ENCODE data around the gene UBB. TPM values are rescaled to one million over a fixed set of nuclear protein-coding genes. Genes with fewer than 3 reads are reported as not detected.

UBB gene
- polyA plus RNA-seq, 1 donor (not counting 4 experiments of a cell fraction or from before 2014, with no cell fraction given): 533 TPM

- H3K4me2 ChIP-seq (ENCODE audit: control insufficient read depth, extremely low read depth, insufficient read depth, low read depth, low read length): peak overlapping the region; percentile 86
- H3K27ac ChIP-seq (ENCODE audit: control insufficient read depth, insufficient read depth, low read length): no peak overlapping the region
- FAIRE-seq (no peak), DNase-seq (ENCODE audit: low read depth, low spot score) (no peak)
- peak overlapping the region; percentile 21 to 60 (median 33) for H3K4me3 ChIP-seq (ENCODE audit: control insufficient read depth in 2 of 3, extremely low read depth in 1 of 3, insufficient read depth in 2 of 3, low read depth in 1 of 3, low read length in 3 of 3)
- no peaks in the 10 kb centered on the region for H3K36me3 ChIP-seq (ENCODE audit: control insufficient read depth in 2 of 2, extremely low read depth in 1 of 2, insufficient read depth in 2 of 2, low read length in 2 of 2)
- peak overlapping the region; percentile 22 for H3K9ac ChIP-seq (ENCODE audit: control insufficient read depth, extremely low read depth, insufficient read depth, low read length)
- peaks cover 10% of the 10 kb centered on the region for H3K4me1 ChIP-seq (ENCODE audit: control insufficient read depth, extremely low read depth, insufficient read depth, low read length)
- H2AFZ ChIP-seq (ENCODE audit: control insufficient read depth, low read length): peak overlapping the region; percentile 85
- H4K20me1 ChIP-seq (ENCODE audit: control insufficient read depth, extremely low read depth, insufficient read depth, low read length): no peaks in the 10 kb centered on the region
- H3K79me2 ChIP-seq (ENCODE audit: control insufficient read depth, insufficient read depth, low read length): no peaks in the 10 kb centered on the region
- no peaks in the 10 kb centered on the region for H3K9me3 ChIP-seq (ENCODE audit: control insufficient read depth, low read depth, low read length)
- peaks cover 7% of the 10 kb centered on the region for H3K27me3 ChIP-seq (ENCODE audit: control insufficient read depth, extremely low read depth, insufficient read depth, low read length)
- H3K9me1 ChIP-seq (ENCODE audit: control insufficient read depth, extremely low read depth, insufficient read depth, low read length): no peaks in the 10 kb centered on the region
- TF ChIP-seq CTCF (optimal IDR thresholded peaks at IDR 0.05 in 1 of 3, IDR thresholded peaks at IDR 0.05 in 1 of 3, conservative IDR thresholded peaks at IDR 0.05 in 1 of 3; ENCODE audit: extremely low read depth in 1 of 3, insufficient read depth in 2 of 3, low read length in 3 of 3) (peak in 1 of 3 experiments; percentile 10), EZH2 (IDR thresholded peaks at IDR 0.05; ENCODE audit: low read length) (peak; percentile 58)
- dilution Hi-C loops (cut with MboI; ENCODE audit: extremely low pct_ligation_motif_present, low sequenced_read_pairs): no loop called here
Observed at GRCh38 chr17:16406742-16407674, 26.1 kb downstream of the UBB start.

GRCh38 chr17:16407911-16408588 lies 27.2 kb downstream of the UBB start:
- DNase-seq (ENCODE audit: low read depth, low spot score) (no peak), FAIRE-seq (no peak)
- dilution Hi-C loops (cut with MboI; ENCODE audit: extremely low pct_ligation_motif_present, low sequenced_read_pairs): no loop called here
- Histone ChIP-seq H3K36me3 (ENCODE audit: control insufficient read depth in 2 of 2, extremely low read depth in 1 of 2, insufficient read depth in 2 of 2, low read length in 2 of 2) (no peaks in the 10 kb centered on the region), H3K4me3 (ENCODE audit: control insufficient read depth in 2 of 3, extremely low read depth in 1 of 3, insufficient read depth in 2 of 3, low read depth in 1 of 3, low read length in 3 of 3) (no peak overlapping the region), H3K27me3 (ENCODE audit: control insufficient read depth, extremely low read depth, insufficient read depth, low read length) (peaks cover 7% of the 10 kb centered on the region), H3K9me3 (ENCODE audit: control insufficient read depth, low read depth, low read length) (no peaks in the 10 kb centered on the region), H2AFZ (ENCODE audit: control insufficient read depth, low read length) (no peak overlapping the region), H3K9me1 (ENCODE audit: control insufficient read depth, extremely low read depth, insufficient read depth, low read length) (no peaks in the 10 kb centered on the region), H3K4me2 (ENCODE audit: control insufficient read depth, extremely low read depth, insufficient read depth, low read depth, low read length) (peak overlapping the region; percentile 51), H3K79me2 (ENCODE audit: control insufficient read depth, insufficient read depth, low read length) (no peaks in the 10 kb centered on the region), H4K20me1 (ENCODE audit: control insufficient read depth, extremely low read depth, insufficient read depth, low read length) (no peaks in the 10 kb centered on the region), H3K4me1 (ENCODE audit: control insufficient read depth, extremely low read depth, insufficient read depth, low read length) (peaks cover 10% of the 10 kb centered on the region), H3K9ac (ENCODE audit: control insufficient read depth, extremely low read depth, insufficient read depth, low read length) (no peak overlapping the region), H3K27ac (ENCODE audit: control insufficient read depth, insufficient read depth, low read length) (no peak overlapping the region)
- TF ChIP-seq EZH2 (IDR thresholded peaks at IDR 0.05; ENCODE audit: low read length): no peak
- TF ChIP-seq CTCF (optimal IDR thresholded peaks at IDR 0.05 in 1 of 3, IDR thresholded peaks at IDR 0.05 in 1 of 3, conservative IDR thresholded peaks at IDR 0.05 in 1 of 3; ENCODE audit: extremely low read depth in 1 of 3, insufficient read depth in 2 of 3, low read length in 3 of 3): no peak

All from keratinocyte (primary cell).